Breast epithelium (tissue), 3 donors: ENCODE data around the gene NEU2.

Experiments
- CTCF ChIP-seq, 3 donors: fragments of 450-650 bp; IDR thresholded peaks; one replicate each; pipeline ENCODE4 v1.5.1; 2016 to 2017; ENCODE audit warnings: antibody characterized with exemption in 3 of 3, mild to moderate bottlenecking in 3 of 3, moderate library complexity in 3 of 3
- POLR2AphosphoS5 ChIP-seq, 3 donors: sonication (generic); formaldehyde crosslinking; IDR thresholded peaks; one replicate each; pipeline ENCODE4 v1.6.1; 2017; ENCODE audit warnings: antibody characterized with exemption in 3 of 3

GRCh38 chr2:233075141-233075965 is 42.9 kb downstream of the NEU2 start:
- no peak for TF ChIP-seq POLR2AphosphoS5 (IDR thresholded peaks at IDR 0.05)
- TF ChIP-seq CTCF (IDR thresholded peaks at IDR 0.05): no peak
